PC-3 (cell line): ENCODE results near the gene EPHB1.

Experiments
- CTCF ChIP-seq: fragments of 300-600 bp; sonication (generic); conservative IDR thresholded peaks from 2 replicates; pipeline ENCODE4 v1.5.1; 2017; ENCODE audit warnings: antibody characterized with exemption, low read depth, mild to moderate bottlenecking, low read length
- EZH2 ChIP-seq: fragments of 300-600 bp; sonication (generic); IDR thresholded peaks from one replicate; pipeline ENCODE4 v1.6.1; 2017; ENCODE audit warnings: antibody characterized with exemption, mild to moderate bottlenecking, low read length; ENCODE audit not compliant: unreplicated experiment

DNA sequence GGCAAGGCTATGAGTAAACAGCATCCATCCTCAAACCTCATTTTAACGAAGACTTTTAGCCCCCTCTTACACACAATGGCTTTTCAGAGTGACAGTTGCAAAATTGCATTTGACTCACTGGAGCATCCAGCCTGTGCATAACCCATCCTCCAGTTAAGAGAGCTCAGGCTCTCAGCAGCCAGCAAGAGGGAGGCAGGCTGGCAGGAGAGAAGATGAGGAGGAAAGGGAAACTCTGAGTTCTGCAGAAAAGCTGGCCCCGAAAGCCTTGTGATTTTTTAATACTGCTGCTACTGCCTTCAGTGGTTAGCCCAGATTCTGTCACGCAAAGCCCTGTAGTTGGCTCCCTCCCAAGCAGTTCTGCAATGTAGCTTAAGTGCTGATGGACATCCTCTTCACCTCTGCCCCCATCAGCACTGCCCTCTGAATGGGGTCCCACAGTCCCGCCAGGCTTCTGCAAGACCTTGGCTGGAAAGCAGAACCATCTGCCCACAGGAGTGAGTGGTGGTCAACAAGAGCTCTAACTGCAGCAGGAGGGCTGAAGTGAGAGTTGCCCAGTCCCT, 371.3 kb downstream of the EPHB1 start:
- TF ChIP-seq CTCF (no peak), EZH2 (no peak)
